GM19043 (cell line): ENCODE data around the gene CDON.

Source experiments
- ATAC-seq: cut with Tn5 transposase; IDR thresholded peaks from one replicate; pipeline ENCODE4 v1.9.1; 2021; ENCODE audit warnings: low read depth; ENCODE audit not compliant: unreplicated experiment

Gene CDON

GRCh38 chr11:126083829-126084607, 21.4 kb upstream of the CDON start:
- no peak for ATAC-seq

- no peak for ATAC-seq
Measured at GRCh38 chr11:126082251-126083109, 19.8 kb upstream of the CDON start.

GRCh38 chr11:126081915-126082250, 19.2 kb upstream of the CDON start:
- no peak for ATAC-seq

GRCh38 chr11:126080161-126080941, 17.7 kb upstream of the CDON start:
- ATAC-seq: no peak

- no peak for ATAC-seq
Measured at GRCh38 chr11:126079621-126080124, 17.0 kb upstream of the CDON start.

GRCh38 chr11:126076641-126077040, 14.0 kb upstream of the CDON start:
- no peak for ATAC-seq

GRCh38 chr11:126072801-126073594, 10.3 kb upstream of the CDON start:
- ATAC-seq: no peak

- ATAC-seq: no peak
Measured at GRCh38 chr11:126072141-126072741, 9.6 kb upstream of the CDON start.

GRCh38 chr11:126063507-126063852, 814 bp upstream of the CDON start:
- no peak for ATAC-seq

GRCh38 chr11:126061707-126062678, 673 bp downstream of the CDON start:
- no peak for ATAC-seq

- ATAC-seq: no peak
Measured at GRCh38 chr11:126060757-126061171, 1.9 kb downstream of the CDON start.

GRCh38 chr11:126059238-126059781, 3.4 kb downstream of the CDON start:
- ATAC-seq: no peak

- no peak for ATAC-seq
Measured at GRCh38 chr11:126058105-126058874, 4.4 kb downstream of the CDON start.

GRCh38 chr11:126054882-126055281, 7.8 kb downstream of the CDON start:
- no peak for ATAC-seq

- no peak for ATAC-seq
Measured at GRCh38 chr11:126054408-126054807, 8.3 kb downstream of the CDON start.

GRCh38 chr11:126053415-126054286, 9.0 kb downstream of the CDON start:
- ATAC-seq: no peak

GRCh38 chr11:126051117-126051516, 11.5 kb downstream of the CDON start:
- no peak for ATAC-seq
